Tongue (tissue), 3 donors: ENCODE data around the gene SKP2. TPM values are rescaled to one million over a fixed set of nuclear protein-coding genes. Genes with fewer than 3 reads are reported as not detected.

Experiments used
- DNase-seq: peaks from one replicate; pipeline ENCODE4 v3.0.0-alpha.2; 2015
- small RNA-seq: library from RNA; depleted of rRNA; stranded (forward); fragments of <200 nt; gene quantifications from one replicate; pipeline ENCODE3, GENCODE V24; 2014; ENCODE audit warnings: low replicate concordance
- total RNA-seq: library from RNA; depleted of rRNA; stranded (reverse); fragments of >200 nt; gene quantifications from one replicate; pipeline ENCODE4 v1.2.3, GENCODE V29; 2014

Gene SKP2
- total RNA-seq, 1 donor from 2014 or later, result 65.9 TPM

DNA sequence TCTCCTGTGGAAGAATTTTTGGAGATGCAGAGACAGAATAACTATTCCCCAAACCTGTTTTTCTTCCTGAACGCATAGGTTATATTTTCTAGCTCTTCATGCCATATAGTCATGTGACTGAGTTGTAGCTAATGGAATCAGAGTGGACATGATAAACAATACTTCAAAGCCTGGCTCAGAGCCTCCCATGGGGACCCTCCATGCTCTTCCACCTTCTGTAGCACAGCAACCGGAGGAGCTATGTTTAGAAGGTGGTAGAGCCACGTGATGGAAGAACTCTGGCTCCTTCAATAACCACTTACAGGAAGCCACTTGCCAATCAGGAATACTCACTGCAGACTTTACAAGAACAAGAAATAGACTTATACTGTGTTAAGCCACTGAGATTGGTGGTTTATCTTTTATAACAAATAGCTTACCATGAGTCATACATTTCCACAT lies 50.6 kb downstream of the SKP2 start:
- DNase-seq, result peak; percentile 51

DNA sequence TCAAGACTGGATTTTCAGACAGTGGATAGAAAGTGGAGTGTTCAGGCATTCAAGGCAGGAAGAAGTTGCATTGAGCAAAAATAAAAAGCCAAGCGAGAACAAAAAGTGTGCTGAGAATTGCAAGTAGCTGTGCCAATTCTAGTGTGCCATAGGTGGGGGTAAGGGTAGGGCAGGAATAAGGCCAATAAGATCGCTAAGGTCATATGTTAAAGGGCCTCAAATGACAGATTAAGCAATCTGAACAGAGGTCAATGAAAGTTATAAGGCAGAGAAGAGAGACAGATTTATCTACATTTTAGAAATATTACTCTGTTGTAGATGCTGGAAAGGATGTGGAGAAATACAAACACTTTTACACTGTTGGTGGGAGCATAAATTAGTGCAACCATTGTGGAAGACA lies 53.4 kb downstream of the SKP2 start:
- DNase-seq, result no peak

DNA sequence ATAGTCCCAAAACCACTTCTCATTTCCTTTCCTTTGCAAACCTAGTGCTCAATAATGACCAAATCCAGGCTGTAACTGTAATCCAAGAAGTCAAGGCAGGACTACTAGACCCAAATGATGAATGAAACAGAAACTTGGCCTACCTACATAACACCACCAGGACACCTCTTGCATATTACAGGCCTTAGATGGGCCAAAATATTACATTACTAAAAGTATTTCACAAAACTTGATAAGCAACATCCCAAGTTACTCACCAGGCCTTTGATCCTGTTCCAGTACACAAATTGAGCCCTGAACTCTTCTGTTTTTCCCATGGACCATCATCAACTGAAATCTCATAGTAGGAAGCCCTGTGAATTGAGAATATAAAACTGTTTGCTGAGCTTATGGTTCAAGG lies 55.0 kb downstream of the SKP2 start:
- no peak for DNase-seq

DNA sequence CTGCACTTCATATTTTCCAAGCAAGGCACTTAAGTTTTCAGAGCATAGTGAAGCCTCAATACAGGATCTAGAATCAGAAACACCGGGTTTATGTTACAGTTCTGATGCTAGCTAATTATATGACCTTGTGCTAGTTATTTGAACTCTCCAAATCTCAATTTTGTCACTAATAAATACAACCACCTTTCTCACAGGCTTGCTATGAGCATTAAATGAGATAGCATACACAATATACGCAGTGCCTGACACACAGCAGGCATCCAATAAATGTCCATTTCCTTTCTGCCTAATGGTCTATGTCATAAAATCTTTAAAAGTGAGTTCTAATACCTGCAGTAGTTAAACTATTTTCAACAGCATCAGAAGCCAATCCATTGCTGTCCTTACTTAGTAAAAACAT lies 56.9 kb downstream of the SKP2 start:
- DNase-seq, result no peak

DNA sequence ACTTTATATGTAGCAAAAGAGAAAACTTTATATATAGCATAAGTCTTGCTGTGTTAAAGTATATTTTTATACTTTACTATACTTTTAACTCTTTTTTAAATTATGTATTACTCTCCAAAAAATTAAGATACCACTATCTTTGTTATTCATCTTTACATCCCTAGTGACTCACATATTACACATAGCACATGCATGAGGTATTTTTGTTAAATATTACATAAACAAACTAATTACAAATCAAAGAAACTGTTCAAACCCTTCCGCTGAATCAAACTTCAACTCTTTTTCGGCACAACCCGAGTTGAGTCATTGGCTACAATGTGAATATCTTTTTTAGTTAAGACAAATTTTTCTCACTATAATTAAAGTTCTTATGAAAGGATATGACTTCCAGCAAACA lies 57.8 kb downstream of the SKP2 start:
- DNase-seq, result no peak

DNA sequence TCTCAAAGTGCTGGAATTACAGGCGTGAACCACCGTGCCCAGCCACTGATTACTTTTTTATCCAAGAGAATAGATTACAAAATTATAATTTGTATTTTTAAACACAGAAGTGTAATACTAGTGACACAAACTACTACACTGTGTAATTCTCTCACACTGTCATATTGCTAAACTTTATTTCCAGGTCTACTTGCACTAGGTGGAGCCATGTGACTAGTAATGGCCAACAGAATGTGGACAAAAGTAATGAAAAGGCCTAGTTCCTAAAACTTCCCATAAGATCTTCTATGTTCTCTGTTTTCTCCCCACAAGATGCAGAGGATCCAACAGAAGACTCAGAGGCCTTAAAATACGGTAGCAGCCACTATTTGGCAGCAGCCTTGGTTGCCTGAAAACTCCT lies 62.5 kb downstream of the SKP2 start:
- no peak for DNase-seq

DNA sequence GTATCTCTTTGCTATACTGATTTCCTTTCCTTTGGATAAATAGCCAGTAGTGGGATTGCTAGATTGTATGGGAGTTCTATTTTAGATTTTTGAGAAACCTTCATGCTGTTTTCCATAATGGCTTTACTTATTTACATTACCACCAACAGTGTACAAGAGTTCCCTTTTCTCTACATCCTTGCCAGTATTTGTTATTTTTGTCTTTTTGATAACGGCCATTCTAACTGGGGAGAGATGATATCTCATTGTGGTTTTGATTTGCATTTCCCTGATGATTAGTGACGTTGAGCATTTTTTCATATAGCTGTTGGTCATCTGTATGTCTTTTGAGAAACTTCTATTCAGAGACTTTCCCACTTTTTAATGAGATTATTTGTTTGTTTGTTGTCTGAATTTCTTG lies 64.0 kb downstream of the SKP2 start:
- DNase-seq, result no peak

DNA sequence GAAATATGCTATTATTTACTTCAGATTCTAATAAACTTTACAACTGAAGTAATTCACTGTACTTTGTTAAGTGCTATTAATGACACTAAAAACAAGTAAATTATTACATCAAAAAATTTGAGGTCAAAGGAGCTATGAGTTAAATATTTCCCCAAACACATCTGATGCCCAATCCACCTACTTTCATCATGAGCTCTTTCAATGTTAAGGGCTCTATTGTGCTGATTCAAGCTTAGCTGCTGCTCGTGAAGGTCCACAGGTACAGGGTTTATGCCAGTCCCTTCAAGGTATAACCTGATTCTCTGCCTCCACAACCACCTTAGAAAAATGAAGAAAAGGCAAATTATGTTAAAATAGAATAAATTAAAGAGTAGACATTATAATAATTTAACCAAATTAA lies 65.7 kb downstream of the SKP2 start:
- DNase-seq, result no peak

DNA sequence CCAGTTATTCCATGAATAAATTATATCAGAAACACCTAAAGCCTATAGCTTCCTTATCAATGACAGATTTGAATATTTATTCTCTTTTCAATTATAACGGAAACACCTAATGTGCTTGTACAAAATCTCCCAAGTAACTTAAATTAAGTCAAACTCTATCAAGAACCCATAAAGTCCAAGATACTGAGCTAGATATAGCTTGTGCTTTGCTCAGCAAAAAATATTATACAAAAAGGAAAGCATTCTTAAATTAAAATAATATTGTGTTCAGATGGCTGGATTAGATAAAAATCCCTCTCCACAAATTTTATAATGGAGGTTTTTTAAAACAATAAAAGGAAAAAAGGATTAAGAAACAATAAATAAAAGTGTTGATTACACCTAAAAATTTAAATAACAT lies 66.1 kb downstream of the SKP2 start:
- DNase-seq, result no peak

DNA sequence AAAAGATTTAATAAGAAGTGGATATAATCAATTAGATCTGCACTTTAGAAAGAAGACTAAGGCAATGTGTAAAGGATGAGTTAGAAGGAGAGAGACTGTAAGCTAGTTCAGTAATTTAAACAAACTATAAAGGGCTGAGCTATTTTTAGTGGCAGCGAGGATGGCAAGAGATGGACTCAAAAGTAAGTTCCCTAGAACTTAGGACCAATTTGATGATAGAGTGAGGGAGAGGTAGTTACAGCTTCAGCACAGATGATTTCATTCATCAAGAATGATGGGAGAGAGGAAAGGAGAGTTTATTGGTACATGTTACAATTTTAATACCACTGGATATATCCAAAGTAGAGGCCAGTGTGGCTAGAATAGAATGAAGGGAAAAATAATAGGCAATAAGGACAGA lies 70.7 kb downstream of the SKP2 start:
- DNase-seq, result peak; percentile 35

DNA sequence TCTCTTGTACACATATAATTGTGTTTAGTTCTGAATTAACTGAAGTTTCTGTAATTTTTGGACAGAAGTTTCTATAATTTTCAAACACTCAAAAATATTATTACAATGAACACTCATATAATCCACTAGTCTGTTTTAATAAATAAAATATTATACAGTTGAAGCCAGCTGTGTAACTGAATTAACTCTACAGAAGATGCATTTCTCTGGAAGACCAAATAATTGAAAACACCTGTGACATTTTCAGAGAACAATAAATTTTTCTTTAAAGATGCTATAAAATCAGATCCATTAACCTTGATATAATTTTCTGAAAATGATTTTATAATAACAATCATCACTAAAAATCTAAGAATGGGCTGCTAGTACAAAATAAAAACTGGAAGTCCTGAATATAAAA lies 75.1 kb downstream of the SKP2 start:
- no peak for DNase-seq

DNA sequence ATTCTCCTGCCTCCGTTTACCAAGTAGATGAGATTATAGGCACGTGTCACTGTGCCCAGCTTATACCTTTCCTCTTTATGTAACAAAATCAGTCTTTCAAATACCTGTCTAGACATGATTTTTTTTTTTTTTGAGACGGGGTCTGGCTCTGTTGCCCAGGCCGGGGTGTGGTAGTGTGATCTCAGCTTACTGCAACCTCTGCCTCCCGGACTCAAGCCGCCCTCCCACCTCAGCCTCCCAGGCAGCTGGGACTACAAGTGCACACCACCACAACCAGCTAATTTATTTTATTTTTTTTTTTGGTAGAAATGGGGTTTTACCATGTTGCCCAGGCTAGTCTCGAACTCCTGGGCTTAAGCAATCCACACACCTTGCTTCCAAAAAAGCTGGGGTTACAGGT lies 76.6 kb downstream of the SKP2 start:
- no peak for DNase-seq

DNA sequence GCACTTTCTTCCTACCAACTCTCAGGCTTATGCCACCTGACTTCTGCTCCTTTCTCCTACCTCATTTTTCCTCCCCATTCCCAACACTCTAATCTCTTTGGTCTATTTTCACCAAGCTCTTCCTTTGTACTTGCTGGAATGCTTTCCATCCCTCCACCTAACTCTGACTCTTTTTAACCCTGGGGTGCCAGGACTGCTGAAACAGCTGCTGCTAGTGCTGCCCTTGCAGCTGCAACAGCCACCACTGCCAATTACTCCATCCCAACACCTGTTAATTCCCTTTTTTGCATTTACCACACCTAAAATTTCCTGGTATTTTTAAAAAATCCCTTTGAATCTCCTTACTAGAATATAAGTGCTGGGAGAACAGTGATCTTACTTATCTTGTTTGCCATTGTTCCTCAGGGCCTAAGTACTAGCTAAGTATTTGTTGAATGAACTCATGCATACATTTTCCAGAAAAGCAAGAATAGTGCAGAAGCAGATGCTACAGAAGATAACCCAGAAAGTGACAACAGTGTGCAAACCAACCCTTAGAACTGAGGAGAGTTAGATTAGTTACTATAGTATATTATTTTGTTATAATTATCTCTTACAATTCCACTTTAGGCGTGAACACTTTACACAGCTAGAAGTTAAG lies 78.4 kb downstream of the SKP2 start:
- peak; percentile 41 for DNase-seq

DNA sequence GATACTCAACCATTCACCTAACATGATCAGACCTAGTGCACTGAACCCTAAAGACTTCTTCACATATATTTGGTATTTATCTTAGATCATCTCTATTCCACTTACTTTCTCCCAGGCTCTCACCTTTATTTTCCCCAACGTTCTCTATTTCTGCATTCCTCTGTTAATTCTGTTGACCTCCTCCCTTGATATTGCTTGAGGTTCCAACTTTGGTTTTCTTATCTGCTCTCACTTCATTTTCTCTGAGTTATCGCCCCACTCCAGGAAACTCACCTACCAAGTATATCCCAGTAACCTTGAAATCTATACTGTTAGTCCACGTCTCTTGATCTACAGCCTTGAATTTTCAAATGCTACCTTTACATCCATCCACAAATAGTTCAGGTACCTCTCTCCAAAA lies 80.6 kb downstream of the SKP2 start:
- no peak for DNase-seq

Small RNA genes within 50 kb of the gene (small RNA-seq; reads per million reads assigned to genes)
- 0.31 reads per million, percentile 53 among the genes with 10 or more reads in this experiment for gene MIR580
- not detected for gene RNU6-1305P

Other genes starting within 250 kb of the SKP2 start
- not detected for gene CAPSL, start 213.5 kb upstream of the SKP2 start, total RNA-seq
- 26.6 TPM for gene UGT3A1, start 160.7 kb upstream of the SKP2 start, total RNA-seq
- 0.21 TPM for gene UGT3A2, start 85.2 kb upstream of the SKP2 start, total RNA-seq
- 41.0 TPM for gene LMBRD2, start 224 bp upstream of the SKP2 start, total RNA-seq
- 69.0 TPM for gene NADK2, start 89.8 kb downstream of the SKP2 start, total RNA-seq
- 8.4 TPM for gene RANBP3L, start 149.8 kb downstream of the SKP2 start, total RNA-seq